Endothelial cell of umbilical vein (primary cell): ENCODE results near the gene CDH11. TPM values are rescaled to one million over a fixed set of nuclear protein-coding genes. Genes with fewer than 3 reads are reported as not detected.

ENCODE experiments used
- BruUV-seq: library from RNA; stranded (reverse); fragments of 400-500 nt; replicated peaks from 2 replicates; lab custom pipeline; 2021; lab: Mats Ljungman, UMichigan
- CTCF ChIA-PET: fragments of 300-600, 350-600 bp; sonication (Branson Sonifier 250); formaldehyde crosslinking; loops from one replicate; lab custom pipeline; 2021; ENCODE audit warnings: antibody characterized with exemption, inconsistent platforms; lab: Charles Lee
- POLR2A ChIA-PET: fragments of 300-600, 350-600 bp; sonication (Branson Sonifier 250); formaldehyde crosslinking; loops from one replicate; lab custom pipeline; 2021; ENCODE audit warnings: antibody characterized with exemption, inconsistent platforms; lab: Charles Lee
- DNase-seq: peaks from one replicate; pipeline ENCODE4 v3.0.0-alpha.2; 2011; ENCODE audit warnings: low read depth, low spot score
- FAIRE-seq: peaks from 2 replicates; lab custom pipeline; 2011; peaks lifted over from hg19 to GRCh38; lab: Jason Lieb, UNC
- H2AFZ ChIP-seq: 2 replicates; pipeline ENCODE4 v1.6.0; 2012; ENCODE audit warnings: low read depth, low read length, control low read depth, inconsistent platforms
- H3K27ac ChIP-seq: 2 replicates; pipeline ENCODE4 v1.5.1; 2011; ENCODE audit warnings: low read depth, mild to moderate bottlenecking, control low read depth, low read length, moderate library complexity; ENCODE audit not compliant: insufficient read depth
- H3K27me3 ChIP-seq, 2 experiments: 2 replicates each; pipeline versions ENCODE4 v1.6.0 to v1.6.1; 2011; ENCODE audit warnings: low read length in 2 of 2, mixed read lengths in 1 of 2; ENCODE audit not compliant: control insufficient read depth in 2 of 2, insufficient read depth in 2 of 2
- H3K36me3 ChIP-seq, 2 experiments: 2 replicates in 1 of 2; 3 replicates in 1 of 2; pipeline ENCODE4 v1.5.1; 2011; ENCODE audit warnings: low read length in 2 of 2, mild to moderate bottlenecking in 1 of 2, moderate library complexity in 1 of 2; ENCODE audit not compliant: control insufficient read depth in 2 of 2, insufficient read depth in 2 of 2; ENCODE audit errors: extremely low read depth in 1 of 2
- H3K4me1 ChIP-seq: 3 replicates; pipeline ENCODE4 v1.5.1; 2011; ENCODE audit warnings: mild to moderate bottlenecking, low read length; ENCODE audit not compliant: control insufficient read depth, insufficient read depth; ENCODE audit errors: extremely low read depth
- H3K4me2 ChIP-seq: 2 replicates; pipeline ENCODE4 v1.6.1; 2011; ENCODE audit warnings: low read length, control low read depth, mixed read lengths; ENCODE audit not compliant: insufficient read depth
- H3K4me3 ChIP-seq, 3 experiments: fragments of 200-600 bp in 1 of 3; sonication (generic), shearing (Covaris generic) in 1 of 3; replicated peaks in 1 of 3; 2 replicates each; pipeline ENCODE4 v1.5.1; 2011 to 2016; ENCODE audit warnings: control low read depth in 3 of 3, low read length in 3 of 3, mild to moderate bottlenecking in 2 of 3, inconsistent platforms in 1 of 3, low read depth in 1 of 3, moderate library complexity in 1 of 3; ENCODE audit not compliant: insufficient read depth in 1 of 3
- H3K79me2 ChIP-seq: 2 replicates; pipeline ENCODE4 v1.6.0; 2012; ENCODE audit warnings: low read length, inconsistent platforms; ENCODE audit not compliant: control insufficient read depth, insufficient read depth
- H3K9ac ChIP-seq: replicated peaks from 2 replicates; pipeline ENCODE3; 2011; ENCODE audit warnings: low read length, control low read depth; ENCODE audit not compliant: insufficient read depth; ENCODE audit errors: extremely low read depth
- H3K9me1 ChIP-seq: replicated peaks from 3 replicates; pipeline ENCODE4 v1.6.0; 2011; ENCODE audit warnings: mild to moderate bottlenecking, low read length; ENCODE audit not compliant: control insufficient read depth, insufficient read depth; ENCODE audit errors: extremely low read depth
- H3K9me3 ChIP-seq: replicated peaks from 2 replicates; pipeline ENCODE4 v1.5.1; 2012; ENCODE audit warnings: low read length, inconsistent platforms; ENCODE audit not compliant: control insufficient read depth, insufficient read depth
- H4K20me1 ChIP-seq: replicated peaks from 2 replicates; pipeline ENCODE3; 2011; ENCODE audit warnings: mild to moderate bottlenecking, low read length; ENCODE audit not compliant: control insufficient read depth, insufficient read depth; ENCODE audit errors: extremely low read depth
- EZH2 ChIP-seq: IDR thresholded peaks from 2 replicates; pipeline ENCODE4 v1.6.1; 2012; ENCODE audit warnings: borderline replicate concordance, low read depth, mild to moderate bottlenecking, moderate library complexity, low read length, inconsistent platforms; ENCODE audit not compliant: severe bottlenecking
- FOS ChIP-seq: IDR thresholded peaks from 2 replicates; pipeline ENCODE4 v1.6.1; 2011; ENCODE audit warnings: mild to moderate bottlenecking, low read length, moderate library complexity, borderline replicate concordance; ENCODE audit not compliant: insufficient read depth
- GATA2 ChIP-seq: IDR thresholded peaks from 2 replicates; pipeline ENCODE4 v1.7.0; 2011; ENCODE audit warnings: low read depth, mild to moderate bottlenecking, moderate library complexity, mixed read lengths, low read length; ENCODE audit not compliant: insufficient read length, insufficient read depth
- JUN ChIP-seq: IDR thresholded peaks from 2 replicates; pipeline ENCODE4 v1.6.1; 2011; ENCODE audit warnings: borderline replicate concordance, low read depth; ENCODE audit not compliant: insufficient read length, insufficient read depth
- MYC ChIP-seq: IDR thresholded peaks from one replicate; pipeline ENCODE4 v1.6.1; 2011; ENCODE audit warnings: mild to moderate bottlenecking, low read depth, low read length
- POLR2A ChIP-seq: IDR thresholded peaks from 2 replicates; pipeline ENCODE4 v1.6.1; 2012; ENCODE audit warnings: low read depth, mild to moderate bottlenecking, control low read depth, low read length
- POLR2AphosphoS5 ChIP-seq: IDR thresholded peaks from 2 replicates; pipeline ENCODE4 v1.6.1; 2012; ENCODE audit warnings: low read depth, mild to moderate bottlenecking, control low read depth, low read length, moderate library complexity; ENCODE audit not compliant: insufficient read depth
- dilution Hi-C: fragments of 300-500 bp; cut with MboI; formaldehyde crosslinking; loops from one replicate; pipeline ENCODE4 v1.15.0; 2019; ENCODE audit warnings: low sequenced_read_pairs; ENCODE audit not compliant: extremely low pct_ligation_motif_present
- intact Hi-C: fragments of 100-400 bp; cut with micrococcal nuclease; formaldehyde crosslinking; loops from one replicate; pipeline ENCODE4 v1.10.0; 2022
- polyA plus RNA-seq, 4 experiments: library from polyadenylated mRNA; depleted of rRNA in 3 of 4; stranded (reverse) in 3 of 4; unstranded in 1 of 4; fragments of >200 nt; gene quantifications; 2 replicates each; pipeline versions ENCODE4 v1.2.1 to v1.2.3, GENCODE V29; 2011 to 2012; ENCODE audit warnings: missing spikeins in 1 of 4
- total RNA-seq: library from RNA; stranded (reverse); gene quantifications from 2 replicates; pipeline ENCODE4 v1.2.3, GENCODE V29; 2021
- TF ChIP-seq, protein P1 (sequence below): IDR thresholded peaks from 2 replicates; pipeline ENCODE4 v1.6.1; 2011; ENCODE audit not compliant: insufficient read depth, insufficient read length
- TF ChIP-seq, protein P2 (sequence below), 2 donors: IDR thresholded peaks; 1 replicate in 1 of 2; 2 replicates in 1 of 2; pipeline ENCODE4 v1.5.1; 2011; ENCODE audit warnings: low read length in 2 of 2, mild to moderate bottlenecking in 2 of 2, moderate library complexity in 2 of 2, control low read depth in 1 of 2, inconsistent platforms in 1 of 2, low read depth in 1 of 2; ENCODE audit not compliant: insufficient read depth in 1 of 2; ENCODE audit errors: extremely low read depth in 1 of 2

Gene CDH11
- total and polyA plus RNA-seq, 2 donors (not counting 3 experiments of a cell fraction or from before 2014, with no cell fraction given) = 30.4 to 32.7 TPM

- dilution Hi-C loops (no loop called here), intact Hi-C loops (no loop called here)
- ChIA-PET POLR2A (no interaction called here), CTCF (no interaction called here)
- Histone ChIP-seq H3K9ac (no peak overlapping the region), H3K4me2 (no peak overlapping the region), H3K4me3 (no peak overlapping the region), H3K9me1 (no peaks in the 10 kb centered on the region), H2AFZ (no peak overlapping the region), H3K36me3 (no peaks in the 10 kb centered on the region), H3K4me1 (no peaks in the 10 kb centered on the region), H3K9me3 (no peaks in the 10 kb centered on the region), H4K20me1 (no peaks in the 10 kb centered on the region), H3K79me2 (no peaks in the 10 kb centered on the region), H3K27ac (no peak overlapping the region), H3K27me3 (no peaks in the 10 kb centered on the region)
- DNase-seq = no peak
- BruUV-seq = no TSS peak
- no peak for FAIRE-seq
- TF ChIP-seq FOS (no peak), GATA2 (no peak), POLR2AphosphoS5 (no peak), EZH2 (no peak), MYC (no peak), POLR2A (no peak), JUN (no peak)
- TF ChIP-seq, protein P1, sequence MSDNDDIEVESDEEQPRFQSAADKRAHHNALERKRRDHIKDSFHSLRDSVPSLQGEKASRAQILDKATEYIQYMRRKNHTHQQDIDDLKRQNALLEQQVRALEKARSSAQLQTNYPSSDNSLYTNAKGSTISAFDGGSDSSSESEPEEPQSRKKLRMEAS = no peak
- TF ChIP-seq, protein P2, sequence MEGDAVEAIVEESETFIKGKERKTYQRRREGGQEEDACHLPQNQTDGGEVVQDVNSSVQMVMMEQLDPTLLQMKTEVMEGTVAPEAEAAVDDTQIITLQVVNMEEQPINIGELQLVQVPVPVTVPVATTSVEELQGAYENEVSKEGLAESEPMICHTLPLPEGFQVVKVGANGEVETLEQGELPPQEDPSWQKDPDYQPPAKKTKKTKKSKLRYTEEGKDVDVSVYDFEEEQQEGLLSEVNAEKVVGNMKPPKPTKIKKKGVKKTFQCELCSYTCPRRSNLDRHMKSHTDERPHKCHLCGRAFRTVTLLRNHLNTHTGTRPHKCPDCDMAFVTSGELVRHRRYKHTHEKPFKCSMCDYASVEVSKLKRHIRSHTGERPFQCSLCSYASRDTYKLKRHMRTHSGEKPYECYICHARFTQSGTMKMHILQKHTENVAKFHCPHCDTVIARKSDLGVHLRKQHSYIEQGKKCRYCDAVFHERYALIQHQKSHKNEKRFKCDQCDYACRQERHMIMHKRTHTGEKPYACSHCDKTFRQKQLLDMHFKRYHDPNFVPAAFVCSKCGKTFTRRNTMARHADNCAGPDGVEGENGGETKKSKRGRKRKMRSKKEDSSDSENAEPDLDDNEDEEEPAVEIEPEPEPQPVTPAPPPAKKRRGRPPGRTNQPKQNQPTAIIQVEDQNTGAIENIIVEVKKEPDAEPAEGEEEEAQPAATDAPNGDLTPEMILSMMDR (IDR thresholded peaks at IDR 0.05; ENCODE audit: extremely low read depth in 1 of 2, insufficient read depth in 1 of 2, low read depth in 1 of 2, low read length in 2 of 2) = no peak
Measured at GRCh38 chr16:65045961-65046360, 75.9 kb downstream of the CDH11 start.
